Ureter (tissue), 1 donor: Measurements from ENCODE around the gene MGME1. TPM values are rescaled to one million over a fixed set of nuclear protein-coding genes. Genes with fewer than 3 reads are reported as not detected.

Experiments
- DNase-seq: peaks from one replicate; pipeline ENCODE4 v3.0.0-alpha.2; 2020; ENCODE audit warnings: low spot score
- total RNA-seq: library from RNA; stranded (reverse); gene quantifications from one replicate; pipeline ENCODE4 v1.2.4, GENCODE V29; 2023
- donor health status: DM: yes; HTN: yes; CAD: no.

The MGME1 gene
- total RNA-seq, 1 donor from 2014 or later, result 15.1 TPM

DNA sequence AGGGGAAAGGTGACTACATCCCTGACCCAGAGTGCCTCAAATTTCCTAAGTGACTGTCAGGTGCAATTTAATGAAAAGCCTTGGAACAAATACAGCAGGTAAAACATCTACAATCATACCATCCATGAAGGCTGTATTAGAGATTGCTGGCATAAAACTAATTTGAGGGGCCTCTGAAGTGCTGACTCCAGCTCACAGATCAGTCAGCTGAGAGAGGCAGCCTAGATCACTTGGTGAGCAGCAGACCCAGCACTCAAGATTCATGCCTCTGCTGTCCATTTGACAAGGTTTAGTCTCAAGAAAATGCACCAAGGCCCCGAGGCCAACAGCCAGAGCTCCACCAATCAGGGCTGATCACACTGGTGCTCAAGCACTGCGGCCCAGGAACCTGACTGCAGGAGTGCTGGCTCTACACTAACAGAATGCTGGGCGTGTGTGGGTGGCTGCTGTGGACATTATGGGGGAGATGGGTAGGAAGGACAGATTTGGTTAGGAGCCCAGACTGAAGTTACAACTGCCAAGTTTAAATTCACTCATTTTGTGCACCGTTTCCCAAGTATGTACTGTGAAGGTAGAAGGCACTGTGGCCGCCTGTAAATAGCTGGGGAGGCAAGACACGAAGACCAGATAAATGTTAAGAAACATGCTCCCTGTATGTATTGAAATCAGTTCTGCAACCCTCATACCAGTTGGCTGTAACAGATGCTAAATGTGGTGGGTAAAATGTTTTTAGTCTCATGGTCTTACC, 28.4 kb upstream of the MGME1 start:
- no peak for DNase-seq

DNA sequence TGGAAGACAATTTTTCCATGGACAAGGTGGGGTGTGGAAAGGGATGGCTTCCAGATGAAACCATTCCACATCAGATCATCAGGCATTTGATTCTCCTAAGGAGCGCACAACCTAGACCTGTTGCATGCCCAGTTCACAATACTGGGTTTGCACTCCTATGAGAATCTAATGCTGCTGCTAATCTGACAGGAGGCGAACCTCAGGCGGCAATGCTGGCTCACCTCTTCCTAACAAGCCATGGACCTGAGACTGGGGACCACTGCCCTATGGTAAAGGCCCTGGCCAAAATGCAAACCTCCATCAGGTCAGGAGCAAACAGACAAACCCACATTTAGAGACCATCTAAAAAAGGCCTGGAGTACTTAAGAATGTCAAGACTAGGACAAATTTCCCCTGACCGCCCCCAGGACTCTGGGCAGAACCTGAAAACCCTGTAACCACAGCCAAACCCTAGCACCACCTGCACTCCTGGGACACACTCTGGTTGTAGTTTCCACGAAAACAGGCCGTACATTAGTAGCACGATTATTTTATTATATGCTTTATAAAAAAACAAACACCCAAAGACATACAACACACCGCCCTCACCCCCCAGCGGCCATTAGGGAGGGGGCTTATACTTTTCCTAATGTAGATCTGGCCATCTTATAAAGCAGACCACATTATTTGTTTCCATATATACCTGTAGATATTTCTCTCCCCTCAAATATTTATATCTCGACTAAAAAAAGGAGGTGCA, 27.6 kb upstream of the MGME1 start:
- DNase-seq, result no peak

- DNase-seq, result no peak
These were observed 27.0 kb upstream of the MGME1 start for GRCh38 chr20:17941826-17942196.

- DNase-seq, result no peak
These were observed 25.5 kb upstream of the MGME1 start for GRCh38 chr20:17943343-17943742.

- DNase-seq, result no peak
These were observed 23.9 kb upstream of the MGME1 start for GRCh38 chr20:17944854-17945474.

GRCh38 chr20:17946040-17946439, 22.8 kb upstream of the MGME1 start:
- no peak for DNase-seq

GRCh38 chr20:17946572-17947473, 22.0 kb upstream of the MGME1 start:
- DNase-seq, result no peak

DNA sequence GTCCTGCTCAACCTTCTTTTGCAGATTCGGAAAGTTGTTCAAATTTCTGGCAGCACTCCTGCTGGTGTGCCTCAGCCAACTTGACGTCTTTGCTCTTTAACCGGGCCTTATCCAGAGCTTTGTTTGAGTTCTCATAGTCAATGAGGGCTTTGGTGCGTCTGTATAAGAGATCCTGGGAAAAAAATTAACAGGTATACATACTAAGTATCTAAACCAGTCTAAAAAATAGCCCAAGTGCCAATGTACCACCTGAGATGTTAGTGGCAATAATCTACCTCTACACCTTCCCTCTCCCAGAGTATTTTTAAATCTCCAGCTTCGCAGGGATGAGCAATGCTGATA, 21.4 kb upstream of the MGME1 start:
- no peak for DNase-seq

DNA sequence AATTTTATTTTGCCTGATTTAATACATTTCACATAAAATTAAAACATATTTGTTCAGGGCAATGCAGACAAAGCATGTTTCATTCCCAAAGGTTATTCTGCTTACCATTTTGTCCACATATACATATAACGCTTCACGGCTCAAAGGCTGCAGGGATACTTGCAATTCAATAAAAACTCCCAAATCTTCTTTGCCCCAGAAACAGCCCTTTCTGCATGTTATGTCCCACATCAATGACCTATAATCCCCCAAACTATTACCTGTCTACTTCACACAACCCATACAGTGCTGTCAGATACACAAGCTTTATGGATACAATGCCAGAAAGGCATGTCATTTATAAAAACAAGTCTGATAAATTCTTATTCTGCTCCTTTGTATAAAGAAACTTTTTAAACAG, 20.4 kb upstream of the MGME1 start:
- DNase-seq, result no peak

- no peak for DNase-seq
These were observed 18.9 kb upstream of the MGME1 start for GRCh38 chr20:17949899-17950298.

DNA sequence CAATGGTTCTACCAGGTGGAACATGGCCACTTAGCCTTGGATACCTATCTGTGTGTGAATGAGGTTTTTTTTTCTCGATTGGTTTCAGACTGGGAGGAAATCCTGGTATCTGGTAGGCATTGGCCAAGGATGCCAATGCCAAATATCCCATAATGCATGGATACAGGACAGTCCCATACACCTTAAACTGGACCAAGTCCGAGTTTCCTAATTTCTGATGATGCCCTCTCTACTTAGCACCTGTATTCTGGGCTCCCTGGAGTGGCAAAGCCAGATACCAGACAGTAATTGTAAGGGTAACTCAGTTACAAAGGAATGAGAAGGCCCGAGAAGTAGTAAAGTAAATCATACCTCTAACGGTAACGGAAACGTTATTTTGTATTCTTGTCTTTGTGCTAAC, 18.1 kb upstream of the MGME1 start:
- DNase-seq, result no peak

- DNase-seq, result no peak
These were observed 17.5 kb upstream of the MGME1 start for GRCh38 chr20:17951323-17951722.

GRCh38 chr20:17952692-17953684, 15.8 kb upstream of the MGME1 start:
- no peak for DNase-seq

DNA sequence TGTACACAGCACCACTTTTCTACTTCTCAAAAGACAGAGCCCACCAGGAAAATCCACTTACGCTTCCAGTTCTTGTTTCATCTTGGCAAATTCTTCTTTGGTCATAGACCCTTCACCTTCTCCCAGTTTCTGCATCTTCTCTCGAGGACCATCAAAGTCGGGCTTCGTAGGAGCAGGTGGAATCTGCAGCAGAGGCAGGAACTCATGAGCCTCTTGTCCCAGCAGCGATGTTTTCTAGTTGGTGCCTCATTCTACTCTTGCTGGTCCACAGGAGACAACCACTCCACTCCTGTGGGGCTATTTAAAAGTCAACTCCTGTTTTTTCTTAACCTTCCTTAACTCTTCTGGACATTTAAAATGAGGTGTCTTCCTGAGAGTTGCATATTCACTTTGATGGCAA, 14.9 kb upstream of the MGME1 start:
- no peak for DNase-seq

DNA sequence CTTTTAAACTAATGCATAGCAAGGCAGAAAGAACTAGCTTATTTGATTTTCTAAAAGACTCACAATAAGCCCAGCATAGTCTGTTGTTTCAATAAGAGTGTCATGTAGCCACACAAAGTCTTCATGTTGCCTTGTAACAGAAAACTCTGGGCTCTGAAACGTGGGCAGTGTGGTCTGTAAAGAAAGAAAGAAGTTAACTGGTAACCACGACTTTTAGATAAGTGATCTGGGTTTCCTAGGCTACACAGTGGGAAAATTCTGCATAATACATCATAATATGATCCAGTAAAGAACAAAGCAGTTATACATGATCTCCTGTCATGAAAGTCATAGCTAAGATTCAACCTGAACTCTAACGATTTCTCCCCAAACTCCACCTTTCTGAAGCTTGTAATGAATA, 13.5 kb upstream of the MGME1 start:
- no peak for DNase-seq

DNA sequence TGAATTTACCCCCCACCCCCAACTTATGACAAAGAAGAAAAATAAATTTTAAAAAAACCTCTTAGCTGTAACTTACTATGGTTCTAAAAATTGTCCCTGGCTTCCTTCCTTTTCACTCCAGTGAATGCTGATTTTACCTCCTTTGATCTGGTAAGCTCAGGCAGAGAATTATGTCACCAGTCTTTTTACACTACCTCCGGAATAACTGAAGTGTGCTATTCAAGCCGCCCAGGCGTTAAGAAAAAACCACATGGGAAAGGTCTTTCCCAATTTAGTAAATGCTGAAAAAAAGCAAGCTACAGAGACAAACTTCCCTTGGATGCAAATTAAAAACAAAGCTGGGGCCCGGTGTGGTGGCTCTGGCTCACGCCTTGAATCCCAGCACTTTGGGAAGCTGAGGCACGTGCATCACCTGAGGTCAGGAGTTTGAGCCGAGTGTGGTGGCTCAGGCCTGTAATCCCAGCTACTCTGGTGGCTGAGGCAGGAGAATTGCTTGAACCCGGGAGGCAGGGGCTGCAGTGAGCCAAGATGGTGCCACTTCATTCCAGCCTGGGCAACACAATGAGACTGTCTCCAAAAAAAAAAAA, 12.6 kb upstream of the MGME1 start:
- DNase-seq, result no peak

DNA sequence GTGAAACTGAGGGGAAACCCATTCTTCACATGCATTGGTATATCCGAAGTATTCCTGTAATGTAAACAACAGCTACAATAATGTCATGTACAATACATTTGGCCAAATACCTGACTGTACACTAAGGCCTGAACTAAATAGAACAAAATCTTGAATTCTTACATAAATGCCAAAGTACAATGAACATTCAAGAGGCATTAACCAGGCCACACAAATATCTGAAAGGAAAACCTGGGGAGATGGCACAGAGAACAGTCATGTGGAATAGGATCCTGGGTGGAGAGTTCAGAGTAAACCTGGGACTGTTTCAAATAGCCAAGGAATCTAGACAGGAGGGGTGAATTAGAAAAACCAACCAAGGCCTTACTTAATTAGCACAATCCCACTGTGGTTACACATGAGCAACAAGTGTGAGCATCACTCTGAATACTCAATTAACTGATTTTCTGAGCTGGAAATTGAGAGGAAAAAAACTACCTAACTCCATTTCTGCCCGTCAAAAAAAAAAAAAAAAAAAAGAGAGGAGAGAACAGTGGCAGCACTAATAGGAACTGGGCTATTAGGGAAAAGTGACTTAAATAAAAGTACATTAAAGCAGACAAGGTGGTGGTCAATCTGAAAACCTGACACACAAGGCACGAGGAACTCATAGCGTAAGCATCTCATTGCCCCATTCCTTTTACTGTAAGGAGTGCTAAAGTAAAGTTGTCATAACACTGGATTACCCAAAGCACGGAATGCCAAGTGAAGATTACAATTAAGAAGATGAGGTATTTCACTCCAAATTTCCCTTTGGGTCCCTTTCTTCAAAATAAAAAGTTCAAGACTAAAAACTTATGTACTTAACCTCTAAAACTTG, 11.1 kb upstream of the MGME1 start:
- DNase-seq, result no peak

DNA sequence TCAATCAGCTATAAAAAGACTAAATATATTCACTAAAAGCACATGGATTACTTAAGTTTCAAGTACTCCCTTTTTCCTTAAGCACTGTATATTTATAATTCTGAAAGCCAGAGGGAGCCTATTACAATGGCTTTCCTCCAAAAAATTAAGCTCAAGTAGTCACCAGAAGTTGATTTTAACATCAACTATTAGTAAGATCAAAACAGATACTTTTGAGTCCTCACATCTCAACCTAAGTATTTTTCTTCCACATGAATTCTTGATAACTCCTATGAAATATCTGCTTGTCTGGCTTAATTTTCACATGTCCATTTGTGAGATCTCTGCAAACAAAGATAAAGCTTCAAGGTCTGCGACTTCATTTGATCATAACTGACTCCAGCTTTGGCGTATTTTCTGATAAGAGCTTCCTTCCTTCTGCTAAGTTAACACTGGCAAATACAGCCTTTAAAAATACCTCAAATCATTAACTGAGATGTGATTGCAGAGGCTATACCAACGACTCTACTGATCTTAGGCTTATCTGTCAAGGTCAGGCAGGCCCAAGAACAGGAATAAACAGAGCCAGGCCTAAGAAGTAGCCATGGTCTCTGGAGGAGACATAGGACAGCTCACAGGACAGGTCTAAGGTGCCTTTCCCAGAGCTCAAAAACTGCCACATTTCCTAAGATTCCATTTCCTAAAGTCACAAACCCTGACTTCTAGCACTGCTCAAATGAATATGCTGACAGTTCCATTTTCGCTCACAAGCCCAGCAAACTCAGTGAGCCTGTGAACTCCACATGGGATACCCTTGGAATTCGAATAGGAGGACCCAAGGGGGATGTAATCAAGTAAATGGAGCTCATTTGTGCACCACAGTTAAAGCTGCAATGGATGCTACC, 10.2 kb upstream of the MGME1 start:
- no peak for DNase-seq

GRCh38 chr20:17959257-17959627, 9.6 kb upstream of the MGME1 start:
- DNase-seq, result no peak
